ENCODE data around the gene PLCG1.

The PLCG1 gene

DNA sequence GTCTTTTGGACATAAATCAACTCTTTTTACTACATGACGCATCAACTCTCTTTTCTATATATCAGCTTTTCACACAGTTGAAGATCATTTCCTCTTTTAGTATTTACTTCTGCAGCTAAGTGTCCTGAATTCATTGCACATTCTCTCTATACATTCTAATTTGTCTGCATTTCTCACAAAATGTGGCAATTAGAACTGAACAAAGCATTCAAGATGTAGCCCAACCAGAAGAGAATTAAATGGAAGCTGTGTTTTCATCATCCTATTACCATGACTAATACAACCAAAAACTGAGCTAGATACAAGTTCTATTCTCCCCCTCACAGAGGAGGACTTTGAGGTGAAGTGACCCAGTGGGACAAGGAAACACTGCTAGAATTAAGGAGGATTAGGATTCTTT is 86.9 kb downstream of the PLCG1 start:
- no peak overlapping the region for H2AFZ ChIP-seq (ENCODE audit: low read depth)
- no peaks in the 10 kb centered on the region for H3K4me1 ChIP-seq (ENCODE audit: low read depth, poor library complexity, severe bottlenecking)
- H4K20me1 ChIP-seq (ENCODE audit: insufficient read depth), result no peaks in the 10 kb centered on the region
- no peak overlapping the region for H3K9ac ChIP-seq
- H3K36me3 ChIP-seq (ENCODE audit: insufficient read depth), result no peaks in the 10 kb centered on the region
- H3K27me3 ChIP-seq (ENCODE audit: insufficient read depth, low read depth), result no peaks in the 10 kb centered on the region
- H3K79me2 ChIP-seq (ENCODE audit: insufficient read depth, low read depth), result no peaks in the 10 kb centered on the region
- H3K4me2 ChIP-seq, result no peak overlapping the region
- H3K4me3 ChIP-seq (IDR thresholded peaks at IDR 0.05; ENCODE audit: insufficient read depth, low read depth, low read length), result no peak overlapping the region
- H3K27ac ChIP-seq, result no peak overlapping the region
- no peak for TF ChIP-seq CTCF (conservative IDR thresholded peaks at IDR 0.05; ENCODE audit: low read depth, low read length)

DNA sequence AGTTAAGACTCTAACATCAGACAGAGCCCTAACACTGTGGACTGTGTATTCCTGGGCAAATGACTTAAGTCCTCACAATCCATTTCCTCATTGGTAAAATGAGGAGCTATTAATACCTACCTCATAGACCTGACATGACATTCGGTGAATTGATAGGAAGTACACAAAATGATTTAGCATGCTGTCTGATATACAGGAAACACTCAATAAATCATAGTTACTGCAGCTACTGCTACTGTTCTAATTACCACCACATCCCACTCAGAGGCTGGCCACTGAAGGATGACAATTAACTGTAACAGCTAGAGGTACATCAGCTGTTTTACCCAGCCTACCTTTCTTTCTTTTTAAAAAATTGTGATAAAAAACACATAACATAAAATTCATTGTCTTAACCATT is 87.7 kb downstream of the PLCG1 start:
- H3K27me3 ChIP-seq (ENCODE audit: insufficient read depth, low read depth), result no peaks in the 10 kb centered on the region
- no peaks in the 10 kb centered on the region for H3K4me1 ChIP-seq (ENCODE audit: low read depth, poor library complexity, severe bottlenecking)
- no peak overlapping the region for H3K4me2 ChIP-seq
- no peak overlapping the region for H3K9ac ChIP-seq
- no peaks in the 10 kb centered on the region for H4K20me1 ChIP-seq (ENCODE audit: insufficient read depth)
- H3K27ac ChIP-seq, result no peak overlapping the region
- no peak for TF ChIP-seq CTCF (conservative IDR thresholded peaks at IDR 0.05; ENCODE audit: low read depth, low read length)
- H3K4me3 ChIP-seq (IDR thresholded peaks at IDR 0.05; ENCODE audit: insufficient read depth, low read depth, low read length), result no peak overlapping the region
- H2AFZ ChIP-seq (ENCODE audit: low read depth), result no peak overlapping the region
- H3K36me3 ChIP-seq (ENCODE audit: insufficient read depth), result no peaks in the 10 kb centered on the region
- H3K79me2 ChIP-seq (ENCODE audit: insufficient read depth, low read depth), result no peaks in the 10 kb centered on the region

GRCh38 chr20:41226426-41226825 is 89.1 kb downstream of the PLCG1 start:
- Histone ChIP-seq H3K27me3 (ENCODE audit: insufficient read depth, low read depth) (no peaks in the 10 kb centered on the region), H3K79me2 (ENCODE audit: insufficient read depth, low read depth) (no peaks in the 10 kb centered on the region), H4K20me1 (ENCODE audit: insufficient read depth) (no peaks in the 10 kb centered on the region), H3K36me3 (ENCODE audit: insufficient read depth) (no peaks in the 10 kb centered on the region), H3K27ac (no peak overlapping the region), H3K9ac (no peak overlapping the region), H3K4me1 (ENCODE audit: low read depth, poor library complexity, severe bottlenecking) (no peaks in the 10 kb centered on the region), H3K4me2 (no peak overlapping the region), H3K4me3 (IDR thresholded peaks at IDR 0.05; ENCODE audit: insufficient read depth, low read depth, low read length) (no peak overlapping the region), H2AFZ (ENCODE audit: low read depth) (no peak overlapping the region)
- TF ChIP-seq CTCF (conservative IDR thresholded peaks at IDR 0.05; ENCODE audit: low read depth, low read length), result no peak
